ENCODE results near the gene TPR. TPM values are rescaled to one million over a fixed set of nuclear protein-coding genes. Genes with fewer than 3 reads are reported as not detected.
"Not testable (repeated sequence)": the region's sequence is repeated elsewhere in the genome, so short reads cannot be mapped to it uniquely, and the experiment has no call there.

Gene TPR
- total and polyA plus RNA-seq, 2 experiments from 2014 or later, result 58.4 to 65.1 TPM

- H4K20me1 ChIP-seq (ENCODE audit: insufficient read depth, poor library complexity, severe bottlenecking), result no peaks in the 10 kb centered on the region
- WGBS (ENCODE audit: low lambda C conversion rate, missing lambda C conversion rate), result 92% methylated on average over 3 of the region's 3 CpGs
- H3K9me2 ChIP-seq (replicated peaks; ENCODE audit: insufficient read depth), result no peaks in the 10 kb centered on the region
- no peaks in the 10 kb centered on the region for H3K9me3 ChIP-seq (ENCODE audit: low read depth)
- no peaks in the 10 kb centered on the region for H3K4me1 ChIP-seq (ENCODE audit: insufficient read depth)
- no peaks in the 10 kb centered on the region for H3K27me3 ChIP-seq
- no peak overlapping the region for H3K27ac ChIP-seq
- no peaks in the 10 kb centered on the region for H3K79me2 ChIP-seq
- H3K36me3 ChIP-seq (replicated peaks; ENCODE audit: insufficient read depth, low read depth), result no peaks in the 10 kb centered on the region
- H3K4me3 ChIP-seq, result no peak overlapping the region
- no peak for DNase-seq (ENCODE audit: low spot score)
- no peak overlapping the region for H3K4me2 ChIP-seq
- TF ChIP-seq CTCF (IDR thresholded peaks at IDR 0.05; ENCODE audit: poor library complexity) (no peak), EZH2phosphoT487 (IDR thresholded peaks at IDR 0.05; ENCODE audit: low read depth, severe bottlenecking, unreplicated experiment) (no peak), EZH2 (IDR thresholded peaks at IDR 0.05; ENCODE audit: borderline replicate concordance) (no peak)
- H2AFZ ChIP-seq, result no peak overlapping the region
These were observed 34.0 kb upstream of the TPR start for GRCh38 chr1:186409091-186409490.

- H3K36me3 ChIP-seq (replicated peaks; ENCODE audit: insufficient read depth, low read depth), result no peaks in the 10 kb centered on the region
- no peaks in the 10 kb centered on the region for H4K20me1 ChIP-seq (ENCODE audit: insufficient read depth, poor library complexity, severe bottlenecking)
- no peak overlapping the region for H3K4me3 ChIP-seq
- WGBS (ENCODE audit: low lambda C conversion rate, missing lambda C conversion rate), result 70% methylated on average over 5 of the region's 5 CpGs
- TF ChIP-seq EZH2phosphoT487 (IDR thresholded peaks at IDR 0.05; ENCODE audit: low read depth, severe bottlenecking, unreplicated experiment) (no peak), EZH2 (IDR thresholded peaks at IDR 0.05; ENCODE audit: borderline replicate concordance) (no peak), CTCF (IDR thresholded peaks at IDR 0.05; ENCODE audit: poor library complexity) (peak; percentile 68)
- H3K27me3 ChIP-seq, result no peaks in the 10 kb centered on the region
- H3K9me3 ChIP-seq (ENCODE audit: low read depth), result no peaks in the 10 kb centered on the region
- H3K9me2 ChIP-seq (replicated peaks; ENCODE audit: insufficient read depth), result no peaks in the 10 kb centered on the region
- DNase-seq (ENCODE audit: low spot score), result peak; percentile 47
- no peak overlapping the region for H3K4me2 ChIP-seq
- no peaks in the 10 kb centered on the region for H3K79me2 ChIP-seq
- H2AFZ ChIP-seq, result no peak overlapping the region
- no peak overlapping the region for H3K27ac ChIP-seq
- no peaks in the 10 kb centered on the region for H3K4me1 ChIP-seq (ENCODE audit: insufficient read depth)
These were observed 29.5 kb upstream of the TPR start for GRCh38 chr1:186404454-186405051.

- no peaks in the 10 kb centered on the region for H3K27me3 ChIP-seq
- no peaks in the 10 kb centered on the region for H3K79me2 ChIP-seq
- no peak overlapping the region for H3K4me3 ChIP-seq
- H3K4me2 ChIP-seq, result no peak overlapping the region
- no peak overlapping the region for H2AFZ ChIP-seq
- DNase-seq (ENCODE audit: low spot score), result no peak
- TF ChIP-seq CTCF (IDR thresholded peaks at IDR 0.05; ENCODE audit: poor library complexity), result no peak
- TF ChIP-seq EZH2phosphoT487 (IDR thresholded peaks at IDR 0.05; ENCODE audit: low read depth, severe bottlenecking, unreplicated experiment), result no peak
- no peak for TF ChIP-seq EZH2 (IDR thresholded peaks at IDR 0.05; ENCODE audit: borderline replicate concordance)
- H3K36me3 ChIP-seq (replicated peaks; ENCODE audit: insufficient read depth, low read depth), result no peaks in the 10 kb centered on the region
- H3K4me1 ChIP-seq (ENCODE audit: insufficient read depth), result no peaks in the 10 kb centered on the region
- H3K27ac ChIP-seq, result no peak overlapping the region
- H4K20me1 ChIP-seq (ENCODE audit: insufficient read depth, poor library complexity, severe bottlenecking), result no peaks in the 10 kb centered on the region
- H3K9me2 ChIP-seq (replicated peaks; ENCODE audit: insufficient read depth), result no peaks in the 10 kb centered on the region
- H3K9me3 ChIP-seq (ENCODE audit: low read depth), result no peaks in the 10 kb centered on the region
These were observed 28.6 kb upstream of the TPR start for GRCh38 chr1:186403632-186404031.

- H3K36me3 ChIP-seq (replicated peaks; ENCODE audit: insufficient read depth, low read depth); H3K4me1 ChIP-seq (ENCODE audit: insufficient read depth); H3K9me3 ChIP-seq (ENCODE audit: low read depth); H4K20me1 ChIP-seq (ENCODE audit: insufficient read depth, poor library complexity, severe bottlenecking); H3K27me3 ChIP-seq; H3K79me2 ChIP-seq; H3K27ac ChIP-seq; H3K4me3 ChIP-seq; H3K9me2 ChIP-seq (replicated peaks; ENCODE audit: insufficient read depth); H3K4me2 ChIP-seq; H2AFZ ChIP-seq; DNase-seq (ENCODE audit: low spot score): not testable (repeated sequence)
- 100% methylated on average over 2 of the region's 2 CpGs for WGBS (ENCODE audit: low lambda C conversion rate, missing lambda C conversion rate)
These were observed 26.4 kb upstream of the TPR start for GRCh38 chr1:186401446-186401845.

GRCh38 chr1:186392711-186393110, 17.7 kb upstream of the TPR start:
- not testable (repeated sequence) for H3K36me3 ChIP-seq (replicated peaks; ENCODE audit: insufficient read depth, low read depth); H3K27me3 ChIP-seq; H3K4me2 ChIP-seq; H3K4me1 ChIP-seq (ENCODE audit: insufficient read depth); H2AFZ ChIP-seq; H3K79me2 ChIP-seq; H4K20me1 ChIP-seq (ENCODE audit: insufficient read depth, poor library complexity, severe bottlenecking); H3K4me3 ChIP-seq; H3K9me2 ChIP-seq (replicated peaks; ENCODE audit: insufficient read depth); DNase-seq (ENCODE audit: low spot score); H3K9me3 ChIP-seq (ENCODE audit: low read depth); H3K27ac ChIP-seq
- 95% methylated on average over 6 of the region's 6 CpGs for WGBS (ENCODE audit: low lambda C conversion rate, missing lambda C conversion rate)

Measured in hepatocyte (in vitro differentiated cells).